GM21381 (cell line): Measurements from ENCODE around the gene CYREN.
"Not testable (repeated sequence)": the region's sequence is repeated elsewhere in the genome, so short reads cannot be mapped to it uniquely, and the experiment has no call there.

ENCODE experiments used
- ATAC-seq: cut with Tn5 transposase; IDR thresholded peaks from one replicate; pipeline ENCODE4 v1.9.1; 2021; ENCODE audit warnings: mild to moderate bottlenecking, moderate library complexity; ENCODE audit not compliant: unreplicated experiment

CYREN gene

DNA sequence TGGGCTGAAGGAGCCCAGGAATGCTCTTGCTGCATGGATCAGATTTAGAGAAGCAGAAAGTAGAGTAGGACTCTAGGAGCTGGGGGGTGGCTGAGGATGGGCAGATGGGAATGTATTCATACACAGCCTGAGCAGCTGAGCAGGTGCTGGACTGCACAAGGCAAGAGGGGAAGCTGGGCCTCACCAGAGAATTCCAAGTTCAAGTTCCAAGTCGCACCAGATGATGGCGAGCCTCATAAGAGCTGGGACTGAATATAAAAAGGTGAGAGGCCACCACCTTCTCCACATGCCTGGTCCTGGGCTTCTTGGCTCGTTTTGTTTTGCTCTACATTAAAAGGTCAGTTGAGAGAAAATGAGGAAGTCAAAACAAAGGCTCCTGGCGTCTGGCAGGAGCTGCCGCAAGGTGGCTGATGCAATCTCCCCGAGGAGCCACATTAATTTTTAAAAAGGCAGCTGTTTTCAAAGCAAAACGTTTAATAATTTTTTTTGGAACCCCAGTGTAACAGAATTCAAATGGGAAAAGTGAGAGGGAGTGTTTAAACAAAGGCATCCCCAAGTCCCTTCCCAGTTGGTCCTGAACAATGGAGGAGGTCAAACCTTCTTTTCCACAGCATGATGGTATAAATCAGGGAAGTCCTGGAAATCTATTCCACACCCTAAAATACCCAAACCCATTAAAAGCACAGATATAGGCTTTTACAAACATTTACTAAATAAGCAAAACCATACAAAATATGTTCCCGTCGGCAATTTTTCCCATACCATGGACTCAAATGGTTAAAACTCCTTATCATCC lies 9.5 kb downstream of the CYREN start:
- ATAC-seq = no peak

DNA sequence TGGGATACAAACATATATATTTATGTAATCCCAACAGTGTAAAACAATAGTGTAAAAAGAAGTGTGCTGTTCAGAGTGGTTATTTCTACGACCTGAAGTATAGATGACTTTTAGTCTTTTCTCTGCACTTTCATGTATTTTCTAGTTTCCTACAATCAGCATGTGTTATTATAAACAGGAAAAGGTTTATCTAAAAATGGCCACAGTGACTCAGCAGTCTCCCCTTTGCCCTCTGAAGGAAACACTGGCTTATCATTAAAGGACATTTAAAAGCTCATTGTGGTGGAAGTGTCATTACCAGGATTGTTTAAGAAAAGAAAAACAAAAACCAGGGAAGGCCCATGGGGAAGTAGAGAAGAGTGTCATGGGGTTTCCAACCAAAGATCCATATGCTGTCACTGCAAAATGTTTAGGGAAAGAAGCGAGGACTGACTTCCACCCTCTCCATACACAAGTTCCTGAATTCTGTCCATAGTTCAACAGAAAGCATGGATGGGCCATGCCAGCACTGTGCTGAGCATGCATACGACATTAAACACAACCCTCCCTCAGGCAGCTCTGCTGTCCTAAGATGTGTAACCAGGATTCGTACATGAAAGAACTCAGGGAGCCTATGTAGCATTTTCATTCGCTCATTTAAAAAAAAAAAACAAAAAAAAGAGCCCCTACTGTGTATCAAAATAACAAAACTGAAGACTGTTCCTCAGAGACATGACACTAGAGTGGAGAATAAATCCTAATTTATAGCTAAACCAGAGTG lies 10.2 kb downstream of the CYREN start:
- peak; percentile 43 for ATAC-seq

DNA sequence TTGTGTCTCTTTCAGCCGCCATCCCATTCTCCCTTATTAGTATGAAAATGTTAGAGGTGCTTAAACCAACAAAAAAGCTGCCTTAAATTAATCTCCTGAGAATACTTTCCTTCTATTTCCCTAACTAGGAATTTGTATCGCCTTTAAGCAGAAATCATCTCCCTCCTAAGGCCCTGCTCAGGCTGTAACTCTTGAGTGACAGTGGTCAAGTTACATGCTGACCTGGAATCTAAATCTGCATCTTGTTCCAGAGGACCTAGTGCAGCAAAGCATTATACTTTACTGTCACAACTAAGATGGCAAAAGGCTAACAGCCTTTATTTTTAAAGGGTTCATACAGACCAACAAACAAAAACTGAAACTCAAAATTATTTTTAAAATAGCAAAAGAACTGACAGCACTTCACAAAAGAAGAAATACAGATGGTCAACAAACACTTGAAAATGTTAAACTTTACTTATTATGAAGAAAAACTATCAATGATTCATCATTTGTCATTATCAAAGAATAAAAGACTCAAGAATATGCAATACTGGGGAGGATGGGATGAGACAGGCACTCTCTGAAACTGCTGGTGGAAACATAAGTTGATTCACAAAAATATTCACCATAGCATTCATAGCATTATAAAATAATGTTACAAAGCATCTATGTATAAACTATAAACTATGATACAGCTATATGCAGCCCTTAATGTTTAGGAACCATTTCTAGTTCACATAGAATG lies 11.0 kb downstream of the CYREN start:
- no peak for ATAC-seq

DNA sequence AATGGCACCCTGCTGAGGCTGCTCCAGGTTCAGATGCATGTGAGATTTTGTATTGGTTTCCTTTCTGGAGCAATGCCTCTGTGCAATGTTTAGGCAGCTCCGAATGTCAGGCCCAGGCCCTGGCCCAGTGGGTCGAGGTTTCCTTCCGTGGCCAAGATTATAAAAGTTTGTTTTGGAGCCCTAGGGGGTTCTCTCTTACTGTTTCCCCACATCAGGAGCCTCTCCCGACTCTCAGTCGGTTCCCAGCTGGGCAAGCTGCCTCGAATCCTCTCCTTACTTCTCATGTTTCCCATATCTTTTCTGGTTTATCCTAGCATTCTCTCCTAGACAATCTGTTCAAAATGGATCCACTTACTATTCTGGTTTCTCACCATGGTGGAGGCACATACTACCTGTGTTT lies 11.6 kb downstream of the CYREN start:
- ATAC-seq = no peak

DNA sequence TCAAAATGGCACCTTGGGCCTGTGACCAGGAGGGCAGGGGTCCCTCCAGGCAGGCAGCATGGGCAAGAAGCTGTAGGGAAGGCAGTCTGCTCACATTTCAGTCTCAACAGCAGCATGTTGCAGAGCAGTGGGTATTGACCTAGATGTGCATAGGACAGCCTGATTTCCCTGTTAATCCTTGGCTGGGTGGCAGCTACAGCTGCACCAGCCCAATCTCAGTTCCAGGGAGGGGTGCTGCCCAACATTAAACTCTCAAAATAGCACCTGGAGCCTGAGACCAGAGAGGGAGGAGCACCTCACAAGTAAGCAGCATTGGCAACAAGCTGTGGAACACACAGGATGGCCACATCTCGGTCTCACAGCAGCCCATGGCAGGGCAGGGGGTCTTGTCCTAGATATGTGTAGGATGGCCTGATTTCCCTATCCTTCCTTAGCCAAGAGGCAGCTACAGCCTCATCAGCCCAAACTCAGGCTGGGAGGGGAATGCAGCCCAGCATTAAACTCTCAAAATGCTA lies 12.3 kb downstream of the CYREN start:
- ATAC-seq = no peak

DNA sequence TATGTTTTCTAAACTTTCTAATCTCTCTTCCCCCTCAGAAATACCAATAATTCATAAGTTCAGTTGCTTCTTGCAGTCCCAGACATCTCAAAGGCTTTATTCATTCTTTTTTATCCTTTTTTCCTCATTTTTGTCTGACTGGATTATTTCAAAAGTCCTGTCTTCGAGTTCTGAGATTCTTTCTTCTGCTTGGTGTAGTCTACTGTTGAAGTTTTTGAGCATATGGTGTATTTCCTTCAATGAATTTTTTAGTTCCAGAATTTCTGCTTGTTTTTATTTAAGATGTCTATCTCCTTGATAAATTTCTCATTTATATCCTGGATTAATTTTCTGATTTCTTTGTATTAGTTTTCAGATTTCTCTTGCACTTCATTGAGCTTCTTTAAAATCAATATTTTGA lies 14.2 kb downstream of the CYREN start:
- ATAC-seq = no peak

DNA sequence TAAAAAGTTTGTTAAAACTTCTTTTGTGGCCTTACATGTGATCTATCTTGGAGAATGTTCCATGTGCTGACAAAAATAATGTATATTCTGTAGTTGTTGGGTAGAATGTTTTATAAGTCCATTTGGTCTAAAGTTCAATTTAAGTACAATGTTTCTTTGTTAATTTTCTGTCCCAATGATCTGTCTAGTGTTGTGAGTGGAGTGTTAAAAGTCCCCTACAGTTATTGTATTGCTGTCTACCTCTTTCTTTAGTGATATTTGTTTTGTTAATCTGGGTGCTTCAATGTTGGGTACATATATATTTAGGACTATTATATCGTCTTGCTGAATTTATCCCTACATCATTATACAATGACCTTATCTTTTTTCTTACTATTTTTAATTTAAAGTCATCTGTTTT lies 15.8 kb downstream of the CYREN start:
- ATAC-seq = no peak

DNA sequence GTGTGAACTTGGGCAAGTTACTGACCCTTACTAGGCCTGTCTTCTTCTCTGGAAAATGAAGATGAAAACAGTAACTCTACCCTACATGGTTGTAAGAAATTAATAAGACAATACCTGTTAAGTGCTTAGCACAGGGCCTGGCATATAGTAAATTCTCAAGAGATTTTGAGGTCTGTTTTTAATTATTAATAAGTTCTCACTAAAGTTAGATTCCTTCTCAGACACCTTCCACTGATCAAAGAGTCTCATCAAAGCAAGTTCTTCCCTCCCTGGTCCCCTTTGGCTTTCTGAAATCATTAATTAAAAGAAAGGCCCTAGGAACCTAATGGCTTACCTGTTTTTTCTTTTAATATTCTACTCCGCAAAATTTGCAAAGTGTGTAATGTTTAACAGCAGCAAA lies 18.1 kb downstream of the CYREN start:
- no peak for ATAC-seq

DNA sequence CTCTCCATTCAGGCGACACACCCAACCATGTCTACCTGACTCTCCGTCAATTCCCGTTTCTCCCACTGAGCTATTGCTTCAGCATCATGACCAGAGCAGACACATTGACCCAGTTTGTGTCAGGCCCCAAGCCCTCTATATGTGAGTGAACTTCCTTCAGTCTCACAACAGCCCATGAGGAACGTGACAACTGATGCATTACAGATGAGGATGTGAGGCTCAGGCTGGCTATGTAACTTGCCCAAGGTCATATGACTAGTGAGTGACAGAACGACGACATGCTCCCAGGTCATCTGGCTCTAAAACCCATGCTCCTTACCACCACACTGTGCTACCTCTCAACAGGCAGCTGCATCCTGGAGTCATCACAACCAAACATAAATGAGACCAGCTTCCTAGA lies 19.0 kb downstream of the CYREN start:
- no peak for ATAC-seq

DNA sequence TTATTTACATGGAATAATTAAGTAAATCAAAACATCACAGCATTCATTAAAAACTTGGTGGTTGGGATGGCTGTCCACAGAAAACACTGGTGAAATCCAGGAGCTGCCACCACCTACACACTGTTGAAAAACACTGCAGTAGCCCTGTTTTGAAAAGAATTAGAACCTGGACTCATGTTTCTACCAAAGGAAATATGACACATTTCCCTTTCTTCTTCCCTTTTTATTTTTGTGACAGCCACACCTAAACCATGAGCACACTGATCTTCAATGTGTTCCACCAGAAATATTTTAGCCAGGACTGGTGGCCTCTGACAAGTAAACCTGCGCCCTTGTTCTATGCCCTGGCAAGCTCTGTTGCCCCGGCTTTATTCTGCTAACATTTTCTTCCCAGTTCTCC lies 19.4 kb downstream of the CYREN start:
- ATAC-seq = no peak

DNA sequence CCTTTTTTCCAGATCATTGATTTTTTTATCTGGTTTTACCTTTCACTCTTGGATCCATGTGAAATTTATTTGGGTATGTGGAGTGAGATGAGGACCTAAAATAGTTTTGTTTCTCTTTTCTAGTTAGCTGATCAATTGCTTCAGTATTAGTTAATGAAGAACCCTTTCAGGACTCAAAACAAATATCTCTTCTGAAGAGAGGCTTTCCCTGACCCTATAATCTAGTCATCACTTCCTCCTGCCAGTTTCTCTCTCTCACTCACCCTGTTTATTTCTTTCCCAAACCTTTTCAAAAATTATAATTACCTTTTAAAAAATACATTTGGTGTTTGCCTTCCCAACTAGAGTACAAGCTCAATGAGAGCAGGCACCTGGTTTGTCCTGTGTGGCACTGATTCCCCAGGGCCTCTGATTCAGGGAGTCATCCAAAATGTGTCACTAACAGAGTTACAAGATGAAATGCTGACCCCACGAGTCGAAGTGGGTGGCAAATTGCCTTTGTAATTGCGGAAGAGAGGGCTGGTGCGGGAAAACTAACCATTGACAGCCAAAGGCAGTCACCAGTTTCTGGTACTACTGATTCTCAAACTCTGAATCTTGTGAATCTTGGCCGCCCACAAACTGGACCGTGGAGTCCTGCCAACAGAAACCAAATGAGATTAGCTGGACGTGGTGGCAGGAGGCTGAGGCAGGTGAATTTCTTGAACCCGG lies 20.3 kb downstream of the CYREN start:
- ATAC-seq = no peak

DNA sequence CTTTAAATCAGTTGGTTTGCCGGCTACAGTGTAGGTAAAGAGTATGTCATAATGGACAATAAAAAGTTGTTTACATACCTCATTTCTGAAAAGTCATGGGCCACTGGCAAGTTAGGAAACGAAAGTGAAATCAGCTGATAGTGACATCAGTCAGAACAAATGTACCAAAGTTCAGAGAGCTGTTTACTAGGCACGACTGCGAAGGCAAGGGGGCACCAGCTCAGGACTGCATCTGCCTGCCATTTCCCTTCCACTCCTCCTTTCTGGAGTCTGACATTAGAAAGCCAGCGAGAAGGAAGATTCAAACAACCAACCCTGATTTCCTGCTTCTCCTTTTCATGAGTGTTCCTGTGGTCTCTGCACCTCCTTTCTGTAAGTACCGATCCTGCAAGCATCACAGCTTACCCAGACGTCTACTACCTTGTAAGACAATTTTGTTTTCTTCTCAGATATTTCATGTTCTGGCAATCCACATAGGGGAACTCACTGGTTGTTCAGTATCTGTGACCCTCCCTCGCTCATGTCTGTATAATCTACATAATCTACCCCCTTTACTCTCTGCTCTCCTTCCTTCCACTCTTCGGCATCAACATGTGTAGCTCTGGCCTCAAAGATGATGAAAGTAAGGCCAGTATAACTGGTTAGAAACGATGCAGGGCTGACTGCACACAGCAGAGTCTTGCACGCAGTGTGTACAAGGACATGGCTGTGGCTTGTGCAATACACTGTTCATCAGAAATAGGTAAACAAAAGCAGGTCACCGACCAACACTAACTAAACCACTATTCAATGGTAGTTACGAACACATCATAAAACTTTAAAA lies 22.4 kb downstream of the CYREN start, which contains the start of gene TMEM140:
Gene TMEM140, plus strand, starts transcription at position 174 of the 823 bp plus-strand sequence. CDS start 16,370 bp downstream, outside the sequence.
- peak; percentile 68 for ATAC-seq

DNA sequence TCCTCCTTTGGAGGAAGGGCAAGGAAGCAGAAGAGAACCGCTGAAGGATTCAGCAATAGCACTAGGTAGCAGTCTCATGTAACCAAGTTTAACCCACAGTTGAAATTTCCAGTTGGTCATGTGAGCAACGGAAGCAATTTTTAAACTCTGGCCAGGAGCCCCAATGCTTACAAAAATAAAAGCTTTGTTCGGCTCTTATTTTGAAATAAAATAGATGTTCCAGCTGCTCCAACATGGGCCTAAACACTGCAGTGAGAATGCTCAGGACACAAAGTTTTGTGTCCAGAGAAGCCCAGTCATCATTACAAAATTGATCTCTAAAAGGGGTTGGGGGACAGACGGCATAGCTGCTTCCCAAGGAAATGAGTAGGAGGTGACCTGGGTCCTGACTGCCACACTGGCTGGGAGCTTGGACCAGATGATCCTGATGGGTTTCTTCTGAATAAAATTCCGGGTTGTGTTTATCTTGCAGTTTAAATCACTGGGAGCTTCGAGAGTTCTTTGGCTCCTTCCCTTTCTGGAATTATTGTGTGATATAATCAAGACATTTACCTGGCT lies 23.1 kb downstream of the CYREN start:
- no peak for ATAC-seq

DNA sequence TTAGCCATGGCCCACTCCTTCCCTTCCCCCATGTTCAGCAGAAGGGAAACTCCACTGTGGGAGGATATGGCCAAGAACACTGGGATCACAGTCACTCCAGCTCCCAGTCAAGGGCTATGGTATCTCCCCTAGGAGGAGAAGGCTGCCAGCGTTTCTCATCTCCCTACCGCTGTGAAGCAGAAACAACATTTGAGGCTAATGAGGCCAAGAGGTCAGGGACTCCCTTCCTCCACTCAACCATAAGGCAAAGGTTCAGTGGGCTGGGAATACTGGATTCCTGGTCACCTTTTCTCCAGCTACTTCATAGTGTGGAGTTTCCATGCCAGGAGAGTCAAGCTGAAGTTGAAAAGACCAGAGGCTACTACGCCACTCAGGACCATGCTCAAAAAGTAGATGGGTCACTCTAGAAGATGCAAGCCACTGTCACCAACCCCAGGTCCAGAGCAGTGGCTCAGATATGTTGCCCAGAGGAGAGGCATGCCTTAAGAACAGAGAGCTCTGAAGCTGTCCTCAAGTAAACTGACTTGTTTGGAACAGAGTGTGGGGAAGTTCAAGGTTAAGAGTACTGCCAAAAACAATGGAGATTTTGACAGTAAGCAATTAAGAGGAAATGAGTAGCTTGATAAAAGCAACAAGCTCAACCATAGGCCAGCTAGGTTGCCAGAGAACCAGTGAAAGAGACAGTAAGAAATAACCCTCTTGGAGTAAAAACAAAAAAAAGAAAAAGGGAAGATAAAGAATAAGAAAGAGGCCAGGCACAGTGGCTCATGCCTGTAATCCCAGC lies 26.4 kb downstream of the CYREN start:
- ATAC-seq = no peak

DNA sequence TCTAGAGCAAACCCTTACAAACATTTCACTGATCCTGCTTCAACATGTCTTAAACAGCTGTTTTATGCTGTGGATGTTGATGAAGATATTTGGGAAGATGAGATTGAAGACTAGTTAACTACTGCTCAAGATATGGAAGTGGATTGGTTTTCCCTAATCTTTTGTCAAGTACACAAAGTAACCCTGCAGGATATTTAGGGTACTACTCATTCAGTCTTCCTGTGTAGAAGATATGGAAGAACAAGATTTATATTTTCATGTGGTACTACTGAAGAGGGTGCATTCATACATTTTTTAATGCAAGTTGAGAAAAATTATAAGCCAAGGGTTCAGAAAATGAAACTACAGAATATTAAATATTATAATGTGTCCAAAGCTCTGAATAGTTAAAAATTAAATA lies 40.9 kb downstream of the CYREN start:
- no peak for ATAC-seq

DNA sequence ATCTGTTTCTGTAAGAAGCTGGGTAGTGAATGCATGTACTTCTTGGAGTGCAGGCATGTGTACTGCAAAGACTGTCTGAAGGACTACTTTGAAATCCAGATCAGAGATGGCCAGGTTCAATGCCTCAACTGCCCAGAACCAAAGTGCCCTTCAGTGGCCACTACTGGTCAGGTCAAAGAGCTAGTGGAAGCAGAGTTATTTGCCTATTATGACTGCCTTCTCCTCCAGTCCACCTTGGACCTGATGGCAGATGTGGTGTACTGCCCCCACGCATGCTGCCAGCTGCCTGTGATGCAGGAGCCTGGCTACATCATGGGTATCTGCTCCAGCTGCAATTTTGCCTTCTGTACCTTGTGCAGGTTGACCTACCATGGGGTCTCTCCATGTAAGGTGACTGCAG lies 41.6 kb downstream of the CYREN start:
- no peak for ATAC-seq

DNA sequence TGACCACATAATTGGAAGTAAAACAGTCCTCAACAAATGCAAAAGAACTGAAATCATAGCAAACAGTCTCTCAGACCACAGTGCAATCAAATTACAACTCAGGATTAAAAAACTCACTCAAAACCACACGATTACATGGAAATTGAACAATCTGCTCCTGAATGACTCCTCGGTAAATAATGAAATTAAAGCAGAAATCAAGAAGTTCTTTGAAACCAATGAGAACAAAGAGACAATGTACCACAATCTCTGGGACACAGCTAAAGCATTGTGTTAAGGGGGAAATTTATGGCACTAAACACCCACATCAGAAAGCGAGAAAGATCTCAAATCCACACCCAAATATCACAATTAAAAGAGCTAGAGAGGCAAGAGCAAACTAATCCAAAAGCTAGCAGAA lies 45.9 kb downstream of the CYREN start:
- not testable (repeated sequence) for ATAC-seq

DNA sequence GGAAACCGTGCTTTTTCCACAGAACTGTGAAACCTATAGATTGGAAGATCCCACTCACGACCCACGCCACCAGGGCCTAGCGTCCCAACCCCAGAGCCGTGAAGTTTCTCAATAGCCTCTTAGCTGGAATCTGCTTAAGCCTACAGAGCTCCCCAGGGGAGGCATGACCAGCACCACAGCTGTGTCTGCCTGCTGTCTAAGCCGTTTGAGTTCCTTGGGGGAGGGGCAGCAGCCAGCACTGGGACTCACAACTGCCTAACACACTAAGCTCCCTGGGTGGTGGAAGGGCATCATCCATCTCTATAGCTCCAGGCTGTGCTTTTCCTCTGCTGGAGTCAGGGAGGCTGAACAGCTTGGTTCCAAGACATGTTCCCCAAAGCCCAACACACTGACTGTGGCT lies 48.6 kb downstream of the CYREN start:
- ATAC-seq = no peak

DNA sequence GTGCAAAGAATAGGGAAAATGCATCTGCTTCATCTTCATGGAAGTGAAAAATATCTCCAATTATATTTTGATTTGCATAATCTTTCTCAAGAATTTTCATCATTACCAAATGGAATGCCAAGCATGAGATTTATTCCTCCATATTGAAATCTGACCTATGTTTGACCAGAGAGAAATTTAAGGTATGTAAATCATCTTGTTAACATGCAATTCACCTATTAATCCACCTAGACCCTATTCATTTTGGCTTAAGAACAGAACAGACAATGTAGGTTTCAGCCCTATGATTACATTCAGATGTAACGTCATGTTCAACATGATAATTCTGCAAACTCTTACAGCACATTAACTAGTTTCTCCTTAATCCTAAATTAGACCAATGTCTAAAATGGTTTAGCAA lies 53.4 kb downstream of the CYREN start:
- no peak for ATAC-seq
